ENCODE measurements around the gene CTPS1. TPM values are rescaled to one million over a fixed set of nuclear protein-coding genes. Genes with fewer than 3 reads are reported as not detected.
A peak's percentile ranks its signal among the peaks of the same experiment; 100 is the strongest.

The CTPS1 gene
- total RNA-seq, 6 experiments from 2014 or later = 89.3 to 125 (median 91.6) TPM

GRCh38 chr1:40989066-40989465 is 9.6 kb downstream of the CTPS1 start:
- Mint-ChIP-seq H3K27me3 (ENCODE audit: insufficient read depth) (no peaks in the 10 kb centered on the region; the same call in 1 of the 2 replicates), H3K27ac (peak overlapping the region; percentile 24; the same call in 1 of the 2 replicates), H3K9me3 (no peaks in the 10 kb centered on the region), H3K36me3 (ENCODE audit: low read depth) (peaks cover 85% of the 10 kb centered on the region), H3K4me3 (no peak overlapping the region), H3K4me1 (ENCODE audit: low read depth) (peaks cover 47% of the 10 kb centered on the region)
- TF ChIP-seq CTCF (IDR thresholded peaks at IDR 0.05) = no peak
- no peak for DNase-seq

- DNase-seq = no peak
- TF ChIP-seq CTCF (IDR thresholded peaks at IDR 0.05) = no peak
- H3K27ac Mint-ChIP-seq = no peak overlapping the region
- peaks cover 1% of the 10 kb centered on the region; the same call in 1 of the 2 replicates for H3K27me3 Mint-ChIP-seq (ENCODE audit: insufficient read depth)
- no peak overlapping the region for H3K4me3 Mint-ChIP-seq
- peaks cover 37% of the 10 kb centered on the region for H3K4me1 Mint-ChIP-seq (ENCODE audit: low read depth)
- no peaks in the 10 kb centered on the region for H3K9me3 Mint-ChIP-seq
- H3K36me3 Mint-ChIP-seq (ENCODE audit: low read depth) = peaks cover 64% of the 10 kb centered on the region
Measured at GRCh38 chr1:40997096-40997495, 17.6 kb downstream of the CTPS1 start.

GRCh38 chr1:40998668-40999067 is 19.2 kb downstream of the CTPS1 start:
- DNase-seq = no peak
- Mint-ChIP-seq H3K36me3 (ENCODE audit: low read depth) (peaks cover 70% of the 10 kb centered on the region), H3K4me3 (no peak overlapping the region), H3K27me3 (ENCODE audit: insufficient read depth) (peaks cover 1% of the 10 kb centered on the region; the same call in 1 of the 2 replicates), H3K4me1 (ENCODE audit: low read depth) (peaks cover 52% of the 10 kb centered on the region), H3K9me3 (no peaks in the 10 kb centered on the region), H3K27ac (peak overlapping the region; percentile 31; the same call in 1 of the 2 replicates)
- TF ChIP-seq CTCF (IDR thresholded peaks at IDR 0.05) = no peak

GRCh38 chr1:41003127-41003639 is 23.7 kb downstream of the CTPS1 start:
- H3K27ac Mint-ChIP-seq = peak overlapping the region; percentile 83

GRCh38 chr1:41003640-41004220 is 24.2 kb downstream of the CTPS1 start:
- H3K4me1 Mint-ChIP-seq (ENCODE audit: low read depth) = peaks cover 78% of the 10 kb centered on the region
- H3K27ac Mint-ChIP-seq = peak overlapping the region; percentile 83
- peak; percentile 99 for DNase-seq
- peak overlapping the region; percentile 10; the same call in 1 of the 2 replicates for H3K4me3 Mint-ChIP-seq
- H3K27me3 Mint-ChIP-seq (ENCODE audit: insufficient read depth) = peaks cover 4% of the 10 kb centered on the region
- peak; percentile 85 for TF ChIP-seq CTCF (IDR thresholded peaks at IDR 0.05)
- peaks cover 73% of the 10 kb centered on the region for H3K36me3 Mint-ChIP-seq (ENCODE audit: low read depth)
- H3K9me3 Mint-ChIP-seq = no peaks in the 10 kb centered on the region

More at GRCh38 chr1:41003127-41003639, 23.7 kb downstream of the CTPS1 start:
- H3K36me3 Mint-ChIP-seq (ENCODE audit: low read depth) = peaks cover 73% of the 10 kb centered on the region
- H3K4me3 Mint-ChIP-seq = no peak overlapping the region
- H3K27me3 Mint-ChIP-seq (ENCODE audit: insufficient read depth) = peaks cover 4% of the 10 kb centered on the region
- no peaks in the 10 kb centered on the region for H3K9me3 Mint-ChIP-seq
- no peak for DNase-seq
- no peak for TF ChIP-seq CTCF (IDR thresholded peaks at IDR 0.05)
- H3K4me1 Mint-ChIP-seq (ENCODE audit: low read depth) = peaks cover 83% of the 10 kb centered on the region
